ENCODE data around the gene DDB1.

- no peak for TF ChIP-seq CTCF (IDR thresholded peaks at IDR 0.05)
- no peak for TF ChIP-seq POLR2A (IDR thresholded peaks at IDR 0.05)
- no peak for TF ChIP-seq POLR2AphosphoS5 (IDR thresholded peaks at IDR 0.05)
These were observed 29.2 kb downstream of the DDB1 start for GRCh38 chr11:61303725-61304124.
